HepG2 (cell line): ENCODE data around the gene ZNF575. TPM values are rescaled to one million over a fixed set of nuclear protein-coding genes. Genes with fewer than 3 reads are reported as not detected.

Experiments
- ATF7 ChIP-seq, 2 experiments: fragments of 450-650 bp in 1 of 2; sonication (generic) in 1 of 2; formaldehyde crosslinking in 1 of 2; IDR thresholded peaks; 2 replicates each; pipeline versions ENCODE4 v1.4.0 to v1.6.1; 2016 to 2020; ENCODE audit warnings: antibody characterized with exemption in 1 of 2, mild to moderate bottlenecking in 1 of 2, missing genetic modification reagents in 1 of 2
- E2F2 ChIP-seq: sonication (generic); formaldehyde crosslinking; IDR thresholded peaks from 2 replicates; pipeline ENCODE4 v1.4.0; 2020; ENCODE audit warnings: missing genetic modification reagents, borderline replicate concordance
- EEA1 ChIP-seq: sonication (generic); formaldehyde crosslinking; IDR thresholded peaks from 2 replicates; pipeline ENCODE4 v1.5.1; 2020; ENCODE audit warnings: mild to moderate bottlenecking, missing genetic modification reagents, borderline replicate concordance
- FOXM1 ChIP-seq: sonication (generic); formaldehyde crosslinking; IDR thresholded peaks from 2 replicates; pipeline ENCODE4 v1.5.0; 2020; ENCODE audit warnings: missing genetic modification reagents
- GATAD1 ChIP-seq: IDR thresholded peaks from 2 replicates; pipeline ENCODE4 v1.6.1; 2016; ENCODE audit warnings: missing genetic modification reagents, missing compliant biosample characterization
- GLMP ChIP-seq: sonication (generic); formaldehyde crosslinking; IDR thresholded peaks from 2 replicates; pipeline ENCODE4 v1.9.0; 2021; ENCODE audit warnings: missing genetic modification reagents, mild to moderate bottlenecking, borderline replicate concordance
- KDM5A ChIP-seq: fragments of 200-600 bp; sonication (generic); IDR thresholded peaks from 2 replicates; pipeline ENCODE4 v1.7.0; 2018; ENCODE audit warnings: antibody characterized with exemption, mild to moderate bottlenecking, low read length, borderline replicate concordance
- KLF11 ChIP-seq: IDR thresholded peaks from 2 replicates; pipeline ENCODE4 v1.6.1; 2016; ENCODE audit warnings: missing compliant biosample characterization
- NFIC ChIP-seq: IDR thresholded peaks from 2 replicates; pipeline ENCODE4 v1.6.1; 2012; ENCODE audit warnings: mild to moderate bottlenecking, low read length, inconsistent platforms
- NKX3-1 ChIP-seq: sonication (generic); formaldehyde crosslinking; IDR thresholded peaks from 2 replicates; pipeline ENCODE4 v1.5.0; 2020; ENCODE audit warnings: missing genetic modification reagents
- PRDM15 ChIP-seq: sonication (generic); formaldehyde crosslinking; IDR thresholded peaks from 2 replicates; pipeline ENCODE4 v1.4.0; 2020; ENCODE audit warnings: missing genetic modification reagents
- SMYD3 ChIP-seq: sonication (generic); formaldehyde crosslinking; IDR thresholded peaks from 2 replicates; pipeline ENCODE4 v1.8.1; 2023; ENCODE audit warnings: mild to moderate bottlenecking, missing genetic modification reagents
- SP5 ChIP-seq: IDR thresholded peaks from 2 replicates; pipeline ENCODE4 v1.6.1; 2016; ENCODE audit warnings: low read depth, borderline replicate concordance
- TEF ChIP-seq: sonication (generic); formaldehyde crosslinking; IDR thresholded peaks from 2 replicates; pipeline ENCODE4 v1.5.0; 2020; ENCODE audit warnings: missing genetic modification reagents
- WIZ ChIP-seq: sonication (generic); formaldehyde crosslinking; IDR thresholded peaks from 2 replicates; pipeline ENCODE4 v1.5.1; 2020; ENCODE audit warnings: mild to moderate bottlenecking, missing genetic modification reagents
- ZEB1 ChIP-seq: IDR thresholded peaks from 2 replicates; pipeline ENCODE4 v1.6.1; 2012; ENCODE audit warnings: mild to moderate bottlenecking, low read depth, inconsistent platforms; ENCODE audit not compliant: insufficient replicate concordance
- ZMYM3 ChIP-seq: sonication (generic); formaldehyde crosslinking; IDR thresholded peaks from 2 replicates; pipeline ENCODE4 v1.5.1; 2020; ENCODE audit warnings: mild to moderate bottlenecking, missing genetic modification reagents
- ZNF224 ChIP-seq: sonication (generic); formaldehyde crosslinking; IDR thresholded peaks from 2 replicates; pipeline ENCODE4 v1.5.0; 2020; ENCODE audit warnings: mild to moderate bottlenecking, missing genetic modification reagents
- ZNF275 ChIP-seq: sonication (generic); formaldehyde crosslinking; IDR thresholded peaks from 2 replicates; pipeline ENCODE4 v1.8.0; 2022; ENCODE audit warnings: missing genetic modification reagents, mild to moderate bottlenecking, inconsistent platforms, borderline replicate concordance
- ZNF446 ChIP-seq: sonication (generic); formaldehyde crosslinking; IDR thresholded peaks from 2 replicates; pipeline ENCODE4 v1.5.0; 2020; ENCODE audit warnings: mild to moderate bottlenecking, missing genetic modification reagents
- ZNF557 ChIP-seq: sonication (generic); formaldehyde crosslinking; IDR thresholded peaks from 2 replicates; pipeline ENCODE4 v1.4.0; 2020; ENCODE audit warnings: missing genetic modification reagents
- ZNF747 ChIP-seq: sonication (generic); formaldehyde crosslinking; IDR thresholded peaks from 2 replicates; pipeline ENCODE4 v1.8.1; 2023; ENCODE audit warnings: missing genetic modification reagents, mild to moderate bottlenecking, borderline replicate concordance
- ZNF788 ChIP-seq: sonication (generic); formaldehyde crosslinking; IDR thresholded peaks from 2 replicates; pipeline ENCODE4 v1.5.0; 2020; ENCODE audit warnings: mild to moderate bottlenecking, missing genetic modification reagents, borderline replicate concordance
- ZNF792 ChIP-seq: IDR thresholded peaks from 2 replicates; pipeline ENCODE4 v1.6.1; 2016
- polyA plus RNA-seq, 8 experiments: library from polyadenylated mRNA; depleted of rRNA in 3 of 8; stranded (reverse) in 7 of 8; unstranded in 1 of 8; fragments of >200 nt; fragmentation: Illumina TruSeq in 4 of 8; extraction: Trizol in 4 of 8; gene quantifications; 2 replicates each; pipeline versions ENCODE4 v1.2.1 to v1.2.3, GENCODE V29; 2011 to 2016; ENCODE audit warnings: low read depth in 4 of 8, missing spikeins in 1 of 8, mixed read lengths in 1 of 8; ENCODE audit not compliant: insufficient read depth in 1 of 8
- total RNA-seq, 5 experiments: library from RNA; depleted of rRNA; stranded (reverse); fragments of >200 nt; fragmentation: Illumina TruSeq; extraction: Trizol; gene quantifications; 2 replicates each; pipeline ENCODE4 v1.2.3, GENCODE V29; 2016; ENCODE audit warnings: low read depth in 1 of 5

The ZNF575 gene
- total and polyA plus RNA-seq, 2 of the 13 experiments (the other 11 are each of a cell fraction or from before 2014, with no cell fraction given): 0.17 to 0.27 TPM

- TF ChIP-seq PRDM15 (CRISPR knock-in tag) (0 out of 2 replicates have a peak, but pooled peaks have one; percentile 43), FOXM1 (CRISPR knock-in tag) (no peak), ZNF275 (no peak), ZNF557 (CRISPR knock-in tag) (no peak), E2F2 (CRISPR knock-in tag) (no peak), NKX3-1 (no peak), EEA1 (CRISPR knock-in tag) (no peak), ZMYM3 (CRISPR knock-in tag) (peak; percentile 48; the same call in 1 of the 2 replicates), SP5 (CRISPR knock-in tag) (no peak), GLMP (CRISPR knock-in tag) (no peak), ATF7 (IDR thresholded peaks at IDR 0.05) (no peak), ATF7 (CRISPR knock-in tag; IDR thresholded peaks at IDR 0.05) (peak; percentile 32; the same call in 1 of the 2 replicates), WIZ (CRISPR knock-in tag) (no peak), NFIC (no peak), ZNF747 (0 out of 2 replicates have a peak, but pooled peaks have one; percentile 47), KLF11 (CRISPR knock-in tag) (0 out of 2 replicates have a peak, but pooled peaks have one; percentile 34), ZNF224 (CRISPR knock-in tag) (no peak), SMYD3 (CRISPR knock-in tag) (no peak), ZNF788 (peak; percentile 83; the same call in 1 of the 2 replicates), TEF (no peak), ZEB1 (no peak), GATAD1 (CRISPR knock-in tag) (peak; percentile 32; the same call in 1 of the 2 replicates), KDM5A (no peak), ZNF792 (CRISPR knock-in tag) (peak; percentile 77), ZNF446 (CRISPR knock-in tag) (no peak)
Observed at GRCh38 chr19:43499042-43499441, 33.9 kb upstream of the ZNF575 start (continued).
